Endodermal cell (in vitro differentiated cells): Measurements from ENCODE around the gene CRABP2. TPM values are rescaled to one million over a fixed set of nuclear protein-coding genes. Genes with fewer than 3 reads are reported as not detected.

ENCODE experiments used
- DNase-seq: peaks from one replicate; pipeline ENCODE4 v3.0.0-alpha.2; 2017
- H3K27ac ChIP-seq: 2 replicates; pipeline ENCODE4 v1.5.1; 2013; ENCODE audit warnings: mild to moderate bottlenecking, low read depth, low read length, moderate library complexity
- H3K27me3 ChIP-seq: 2 replicates; pipeline ENCODE4 v1.6.1; 2013; ENCODE audit warnings: mild to moderate bottlenecking, low read length, moderate library complexity; ENCODE audit not compliant: insufficient read depth, control insufficient read depth, poor library complexity, severe bottlenecking
- H3K36me3 ChIP-seq: 2 replicates; pipeline ENCODE4 v1.7.0; 2013; ENCODE audit warnings: mild to moderate bottlenecking, low read length, moderate library complexity; ENCODE audit not compliant: control insufficient read depth, insufficient read depth
- H3K4me1 ChIP-seq: one replicate; pipeline ENCODE4 v1.7.0; 2013; ENCODE audit warnings: low read length; ENCODE audit not compliant: control insufficient read depth, insufficient read depth
- H3K4me3 ChIP-seq: 2 replicates; pipeline ENCODE4 v1.5.1; 2013; ENCODE audit warnings: mild to moderate bottlenecking, low read length, moderate library complexity
- H3K9ac ChIP-seq: 2 replicates; pipeline ENCODE4 v1.6.1; 2013; ENCODE audit warnings: mild to moderate bottlenecking, low read length, moderate library complexity; ENCODE audit not compliant: poor library complexity, severe bottlenecking; ENCODE audit errors: extremely low read depth
- H3K9me3 ChIP-seq: 2 replicates; pipeline ENCODE4 v1.6.1; 2013; ENCODE audit warnings: mild to moderate bottlenecking, low read length, moderate library complexity; ENCODE audit not compliant: control insufficient read depth
- H3K27ac Mint-ChIP-seq: 2 replicates; pipeline ENCODE4 v1.8.0; 2020; ENCODE audit warnings: mixed read lengths
- H3K27me3 Mint-ChIP-seq: 2 replicates; pipeline ENCODE4 v1.8.0; 2021; ENCODE audit warnings: mild to moderate bottlenecking, mixed read lengths; ENCODE audit not compliant: insufficient read depth
- H3K36me3 Mint-ChIP-seq: 2 replicates; pipeline ENCODE4 v1.8.0; 2020; ENCODE audit warnings: low read depth, mixed read lengths
- H3K4me1 Mint-ChIP-seq: 2 replicates; pipeline ENCODE4 v1.8.0; 2020; ENCODE audit warnings: mixed read lengths
- H3K4me3 Mint-ChIP-seq: 2 replicates; pipeline ENCODE4 v1.8.0; 2020; ENCODE audit warnings: mild to moderate bottlenecking, moderate library complexity, mixed read lengths
- H3K9me3 Mint-ChIP-seq: 2 replicates; pipeline ENCODE4 v1.8.0; 2020; ENCODE audit warnings: mild to moderate bottlenecking, mixed read lengths
- WGBS, 2 experiments: methylation state at CpG; one replicate each; pipeline versions ENCODE4 v1.1.5 to v1.1.7; 2013; ENCODE audit warnings: missing lambda C conversion rate in 2 of 2, mixed read lengths in 1 of 2; ENCODE audit not compliant: insufficient coverage in 1 of 2, insufficient read length in 1 of 2; 5-methylcytosine and 5-hydroxymethylcytosine counted together
- total RNA-seq, 2 donors: library from RNA; stranded (reverse); fragmentation: NEBNext Ultra II Directional in 1 of 2; extraction: Animal tissue kit (Norgen Biotek cat#: 25700) in 1 of 2; gene quantifications; 2 replicates in 1 of 2; 3 replicates in 1 of 2; pipeline ENCODE4 v1.2.1, GENCODE V29; 2021
- TF ChIP-seq, protein P1 (sequence below): fragments of 200-600 bp; sonication (generic); conservative IDR thresholded peaks from 2 replicates; pipeline ENCODE4 v1.5.0; 2021; ENCODE audit warnings: antibody characterized with exemption, mild to moderate bottlenecking

Gene CRABP2
- total RNA-seq, 2 donors from 2014 or later, result 243 to 780 TPM

- H3K36me3 Mint-ChIP-seq, result no peaks in the 10 kb centered on the region
- H3K27ac ChIP-seq, result peak overlapping the region; percentile 37
- no peaks in the 10 kb centered on the region for H3K9me3 Mint-ChIP-seq
- WGBS, 2 experiments, result 24 to 40% methylated on average over 9 to 10 of the region's 10 CpGs
- peaks cover 6% of the 10 kb centered on the region for H3K27me3 ChIP-seq
- H3K4me3 Mint-ChIP-seq, result peak overlapping the region; percentile 38
- peaks cover 52% of the 10 kb centered on the region for H3K4me1 Mint-ChIP-seq
- H3K36me3 ChIP-seq, result no peaks in the 10 kb centered on the region
- DNase-seq, result peak; percentile 62
- peaks cover 26% of the 10 kb centered on the region for H3K27me3 Mint-ChIP-seq
- TF ChIP-seq, protein P1, sequence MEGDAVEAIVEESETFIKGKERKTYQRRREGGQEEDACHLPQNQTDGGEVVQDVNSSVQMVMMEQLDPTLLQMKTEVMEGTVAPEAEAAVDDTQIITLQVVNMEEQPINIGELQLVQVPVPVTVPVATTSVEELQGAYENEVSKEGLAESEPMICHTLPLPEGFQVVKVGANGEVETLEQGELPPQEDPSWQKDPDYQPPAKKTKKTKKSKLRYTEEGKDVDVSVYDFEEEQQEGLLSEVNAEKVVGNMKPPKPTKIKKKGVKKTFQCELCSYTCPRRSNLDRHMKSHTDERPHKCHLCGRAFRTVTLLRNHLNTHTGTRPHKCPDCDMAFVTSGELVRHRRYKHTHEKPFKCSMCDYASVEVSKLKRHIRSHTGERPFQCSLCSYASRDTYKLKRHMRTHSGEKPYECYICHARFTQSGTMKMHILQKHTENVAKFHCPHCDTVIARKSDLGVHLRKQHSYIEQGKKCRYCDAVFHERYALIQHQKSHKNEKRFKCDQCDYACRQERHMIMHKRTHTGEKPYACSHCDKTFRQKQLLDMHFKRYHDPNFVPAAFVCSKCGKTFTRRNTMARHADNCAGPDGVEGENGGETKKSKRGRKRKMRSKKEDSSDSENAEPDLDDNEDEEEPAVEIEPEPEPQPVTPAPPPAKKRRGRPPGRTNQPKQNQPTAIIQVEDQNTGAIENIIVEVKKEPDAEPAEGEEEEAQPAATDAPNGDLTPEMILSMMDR, result no peak
- no peaks in the 10 kb centered on the region for H3K9me3 ChIP-seq
- H3K9ac ChIP-seq, result no peak overlapping the region
- peaks cover 25% of the 10 kb centered on the region for H3K4me1 ChIP-seq
- H3K4me3 ChIP-seq, result peak overlapping the region; percentile 71
- peak overlapping the region; percentile 76 for H3K27ac Mint-ChIP-seq
These were observed 15.3 kb downstream of the CRABP2 start for GRCh38 chr1:156689953-156690674.

- peaks cover 47% of the 10 kb centered on the region for H3K4me1 Mint-ChIP-seq
These were observed 16.1 kb downstream of the CRABP2 start for GRCh38 chr1:156689035-156689952.

GRCh38 chr1:156684227-156684782 lies 21.1 kb downstream of the CRABP2 start:
- Histone ChIP-seq H3K27ac (no peak overlapping the region), H3K9me3 (no peaks in the 10 kb centered on the region), H3K4me3 (no peak overlapping the region), H3K4me1 (no peaks in the 10 kb centered on the region), H3K27me3 (no peaks in the 10 kb centered on the region), H3K9ac (no peak overlapping the region), H3K36me3 (no peaks in the 10 kb centered on the region)
- no peak overlapping the region for H3K4me3 Mint-ChIP-seq
- H3K27me3 Mint-ChIP-seq, result peaks cover 30% of the 10 kb centered on the region
- no peak for DNase-seq
- H3K27ac Mint-ChIP-seq, result no peak overlapping the region
- TF ChIP-seq, protein P1, result peak; percentile 52
- peaks cover 5% of the 10 kb centered on the region for H3K4me1 Mint-ChIP-seq
- no peaks in the 10 kb centered on the region for H3K9me3 Mint-ChIP-seq
- H3K36me3 Mint-ChIP-seq, result no peaks in the 10 kb centered on the region
- 92 to 96% methylated on average over 3 to 5 of the region's 5 CpGs for WGBS, 2 experiments

More at GRCh38 chr1:156689035-156689952, 16.1 kb downstream of the CRABP2 start:
- Mint-ChIP-seq H3K9me3 (no peaks in the 10 kb centered on the region), H3K27ac (peak overlapping the region; percentile 55), H3K36me3 (no peaks in the 10 kb centered on the region), H3K4me3 (peak overlapping the region; percentile 38), H3K27me3 (peaks cover 32% of the 10 kb centered on the region)
- Histone ChIP-seq H3K9me3 (no peaks in the 10 kb centered on the region), H3K4me1 (peaks cover 22% of the 10 kb centered on the region), H3K4me3 (peak overlapping the region; percentile 71), H3K9ac (no peak overlapping the region), H3K27ac (peak overlapping the region; percentile 37), H3K27me3 (peaks cover 6% of the 10 kb centered on the region), H3K36me3 (no peaks in the 10 kb centered on the region)
- peak; percentile 97 for DNase-seq
- TF ChIP-seq, protein P1, result peak; percentile 79
- WGBS, 2 experiments, result 2 to 5% methylated on average over 16 to 23 of the region's 23 CpGs
